ENCODE data around the gene MRPS31.

DNA sequence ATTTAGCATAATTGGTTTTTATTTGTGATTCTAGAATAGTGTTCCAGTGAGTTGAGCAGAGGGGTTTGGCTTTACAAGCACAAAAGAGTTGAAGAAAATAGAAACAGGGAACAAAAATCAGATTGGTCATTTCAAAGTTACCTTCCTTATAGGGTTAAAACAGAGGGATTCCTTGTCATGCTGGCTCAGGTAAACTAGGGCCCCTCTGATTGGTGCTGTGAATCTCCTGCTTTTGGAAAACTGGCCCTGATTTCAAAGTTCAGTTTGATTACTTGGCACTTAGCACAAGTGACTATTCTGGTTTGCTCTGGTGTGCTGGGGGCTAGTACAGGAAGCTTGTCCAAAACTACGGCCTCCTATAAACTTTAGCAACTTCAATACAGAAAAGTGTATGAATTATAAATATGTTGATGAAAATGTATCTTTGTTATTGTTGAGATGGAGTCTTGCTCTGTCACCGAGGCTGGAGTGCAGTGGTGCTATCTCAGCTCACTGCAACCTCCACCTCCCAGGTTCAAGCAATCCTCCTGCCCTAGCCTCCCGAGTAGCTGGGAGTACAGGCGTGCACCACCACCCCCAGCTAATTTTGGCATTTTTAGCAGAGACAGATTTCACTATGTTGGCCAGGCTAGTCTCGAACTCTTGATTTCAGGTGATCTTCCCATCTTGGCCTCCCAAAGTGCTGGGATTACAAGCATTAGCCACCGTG is 1.9 kb upstream of the MRPS31 start:
- TF ChIP-seq GATA2 (IDR thresholded peaks at IDR 0.05; ENCODE audit: low read depth, low read length) (no peak), GATA3 (IDR thresholded peaks at IDR 0.05; ENCODE audit: low read depth, low read length) (no peak)
